HCT116 (cell line): Measurements from ENCODE around the gene KCTD15. TPM values are rescaled to one million over a fixed set of nuclear protein-coding genes. Genes with fewer than 3 reads are reported as not detected.

ENCODE experiments used
- ATAC-seq: fragments of 200-7000 bp; cut with Tn5 transposase; 2 replicates; pipeline ENCODE4 v1.9.1; 2020; ENCODE audit warnings: mild to moderate bottlenecking, moderate library complexity
- BruUV-seq: library from RNA; stranded (reverse); fragments of 400-500 nt; replicated peaks from 2 replicates; lab custom pipeline; 2021; lab: Mats Ljungman, UMichigan
- CTCF ChIA-PET: fragments of 300-600 bp; sonication (Branson Sonifier 250); formaldehyde crosslinking; loops from one replicate; lab custom pipeline; 2021; ENCODE audit warnings: antibody characterized with exemption; lab: Charles Lee
- POLR2A ChIA-PET: fragments of 300-600, 350-600 bp; sonication (Branson Sonifier 250); formaldehyde crosslinking; loops from one replicate; lab custom pipeline; 2021; ENCODE audit warnings: antibody characterized with exemption; lab: Charles Lee
- RAD21 ChIA-PET, 2 experiments: fragments of 300-600 bp; sonication (Branson Sonifier 250); formaldehyde crosslinking; loops; one replicate each; lab custom pipeline; 2023; ENCODE audit warnings: low total read pairs in 2 of 2; ENCODE audit not compliant: uncharacterized antibody in 2 of 2, unreplicated experiment in 2 of 2, low non-redundant PET in 1 of 2; lab: Charles Lee
- DNase-seq: peaks from one replicate; pipeline ENCODE4 v3.0.0-alpha.2; 2010; ENCODE audit warnings: low read depth, low spot score
- H2AFZ ChIP-seq: fragments of 200-600 bp; shearing (Covaris generic), sonication (generic); 2 replicates; pipeline ENCODE4 v1.6.1; 2017; ENCODE audit warnings: low read depth, mixed run types, mixed read lengths, antibody characterized with exemption, low read length; ENCODE audit not compliant: poor library complexity, severe bottlenecking
- H3K27ac ChIP-seq: 2 replicates; pipeline ENCODE4 v1.5.1; 2012; ENCODE audit warnings: low read depth, low read length
- H3K27me3 ChIP-seq: fragments of 200-600 bp; sonication (generic); 2 replicates; pipeline ENCODE4 v1.6.1; 2016; ENCODE audit warnings: mixed run types, low read length, mixed read lengths; ENCODE audit not compliant: insufficient read depth
- H3K36me3 ChIP-seq, 2 experiments: fragments of 200-500 bp in 1 of 2; fragments of 200-600 bp in 1 of 2; sonication (Bioruptor generic) in 1 of 2; sonication (generic) in 1 of 2; 2 replicates each; pipeline versions ENCODE4 v1.5.1 to v1.6.1; 2014 to 2016; ENCODE audit warnings: low read length in 2 of 2, inconsistent platforms in 1 of 2, mixed read lengths in 1 of 2, mixed run types in 1 of 2; ENCODE audit not compliant: insufficient read depth in 2 of 2, control insufficient read depth in 1 of 2
- H3K4me1 ChIP-seq, 2 experiments: fragments of 200-600 bp in 1 of 2; sonication (generic) in 1 of 2; 2 replicates each; pipeline versions ENCODE4 v1.5.1 to v1.6.1; 2012 to 2017; ENCODE audit warnings: low read length in 2 of 2, inconsistent platforms in 1 of 2, mild to moderate bottlenecking in 1 of 2, mixed read lengths in 1 of 2, mixed run types in 1 of 2, moderate library complexity in 1 of 2; ENCODE audit not compliant: insufficient read depth in 2 of 2, control insufficient read depth in 1 of 2
- H3K4me2 ChIP-seq: fragments of 200-600 bp; sonication (generic); 2 replicates; pipeline ENCODE4 v1.6.1; 2017; ENCODE audit warnings: mixed run types, low read length, mixed read lengths
- H3K4me3 ChIP-seq, 2 experiments: fragments of 200-600 bp in 1 of 2; sonication (generic) in 1 of 2; replicated peaks in 1 of 2; 2 replicates each; pipeline ENCODE4 v1.5.1; 2011 to 2016; ENCODE audit warnings: low read length in 2 of 2, control low read depth in 1 of 2, low read depth in 1 of 2, mild to moderate bottlenecking in 1 of 2, mixed read lengths in 1 of 2, mixed run types in 1 of 2
- H3K79me2 ChIP-seq: fragments of 200-600 bp; sonication (generic); 2 replicates; pipeline ENCODE4 v1.6.1; 2017; ENCODE audit warnings: mild to moderate bottlenecking, mixed run types, low read length, moderate library complexity, mixed read lengths; ENCODE audit not compliant: insufficient read depth
- H3K9ac ChIP-seq: fragments of 200-600 bp; sonication (generic); 2 replicates; pipeline ENCODE4 v1.6.1; 2016; ENCODE audit warnings: low read length, mixed read lengths
- H3K9me2 ChIP-seq: fragments of 200-600 bp; sonication (generic), shearing (Covaris generic); 2 replicates; pipeline ENCODE4 v1.6.1; 2017; ENCODE audit warnings: mixed run types, mild to moderate bottlenecking, moderate library complexity; ENCODE audit not compliant: insufficient read depth
- H3K9me3 ChIP-seq, 2 experiments: fragments of 200-500 bp in 1 of 2; fragments of 200-600 bp in 1 of 2; sonication (Bioruptor generic) in 1 of 2; sonication (generic) in 1 of 2; 2 replicates each; pipeline ENCODE4 v1.6.1; 2014 to 2017; ENCODE audit warnings: low read length in 2 of 2, mixed read lengths in 2 of 2, inconsistent platforms in 1 of 2, low read depth in 1 of 2, mild to moderate bottlenecking in 1 of 2, mixed run types in 1 of 2, moderate library complexity in 1 of 2; ENCODE audit not compliant: control insufficient read depth in 1 of 2, insufficient read depth in 1 of 2
- H4K20me1 ChIP-seq: fragments of 200-600 bp; sonication (generic), shearing (Covaris generic); 2 replicates; pipeline ENCODE4 v1.6.1; 2017; ENCODE audit warnings: mixed run types, mild to moderate bottlenecking, moderate library complexity; ENCODE audit not compliant: insufficient read depth
- ATF3 ChIP-seq: IDR thresholded peaks from 2 replicates; pipeline ENCODE4 v1.6.1; 2012
- CBX3 ChIP-seq: IDR thresholded peaks from 2 replicates; pipeline ENCODE4 v1.6.1; 2012; ENCODE audit warnings: low read depth
- CEBPB ChIP-seq: IDR thresholded peaks from 2 replicates; pipeline ENCODE4 v1.6.1; 2012; ENCODE audit warnings: low read depth
- ELF1 ChIP-seq: IDR thresholded peaks from 2 replicates; pipeline ENCODE4 v1.6.1; 2012; ENCODE audit warnings: low read depth, borderline replicate concordance
- EZH2phosphoT487 ChIP-seq: fragments of 200-600 bp; IDR thresholded peaks from 2 replicates; pipeline ENCODE4 v1.6.1; 2018; ENCODE audit warnings: antibody characterized with exemption, borderline replicate concordance
- FOSL1 ChIP-seq: IDR thresholded peaks from 2 replicates; pipeline ENCODE4 v1.6.1; 2012; ENCODE audit warnings: low read depth
- MAX ChIP-seq: IDR thresholded peaks from 2 replicates; pipeline ENCODE4 v1.6.1; 2012
- POLR2A ChIP-seq: IDR thresholded peaks from 2 replicates; pipeline ENCODE4 v1.7.0; 2011; ENCODE audit warnings: borderline replicate concordance; ENCODE audit not compliant: insufficient read depth, insufficient read length; ENCODE audit errors: extremely low read depth
- POLR2AphosphoS5 ChIP-seq: IDR thresholded peaks from 2 replicates; pipeline ENCODE4 v1.6.1; 2011; ENCODE audit warnings: mild to moderate bottlenecking, low read depth, low read length, moderate library complexity
- SRF ChIP-seq: IDR thresholded peaks from 2 replicates; pipeline ENCODE4 v1.6.1; 2012; ENCODE audit warnings: low read depth
- YY1 ChIP-seq: IDR thresholded peaks from 2 replicates; pipeline ENCODE4 v1.6.1; 2011; ENCODE audit warnings: low read length, low read depth, moderate library complexity, mild to moderate bottlenecking; ENCODE audit not compliant: insufficient replicate concordance; ENCODE audit errors: extremely low read depth
- ZFX ChIP-seq: fragments of 450-650 bp; IDR thresholded peaks from 2 replicates; pipeline ENCODE4 v1.6.1; 2017
- intact Hi-C: fragments of 100-400 bp; cut with micrococcal nuclease; formaldehyde crosslinking; loops from 2 replicates; pipeline ENCODE4 v1.10.0; 2022
- total RNA-seq: library from RNA; stranded (reverse); gene quantifications from one replicate; pipeline ENCODE4 v1.2.1, GENCODE V29; 2021; ENCODE audit not compliant: unreplicated experiment
- TF ChIP-seq, protein P1 (sequence below), 3 experiments: fragments of 200-600 bp in 1 of 3; sonication (generic) in 1 of 3; IDR thresholded peaks in 2 of 3; conservative IDR thresholded peaks in 1 of 3; 2 replicates each; pipeline ENCODE4 v1.5.1; 2012 to 2017; ENCODE audit warnings: low read depth in 2 of 3, low read length in 2 of 3, antibody characterized with exemption in 1 of 3, borderline replicate concordance in 1 of 3, control low read depth in 1 of 3, mild to moderate bottlenecking in 1 of 3, mixed read lengths in 1 of 3, mixed run types in 1 of 3, moderate library complexity in 1 of 3; ENCODE audit not compliant: insufficient read depth in 1 of 3
- TF ChIP-seq, protein P2 (sequence below): IDR thresholded peaks from 2 replicates; pipeline ENCODE4 v1.6.1; 2011; ENCODE audit warnings: mild to moderate bottlenecking, low read length, moderate library complexity; ENCODE audit not compliant: insufficient replicate concordance; ENCODE audit errors: extremely low read depth

The KCTD15 gene
- total RNA-seq, 1 experiment from 2014 or later: 29.2 TPM

GRCh38 chr19:33758541-33759013 is 38.1 kb upstream of the KCTD15 start:
- peaks cover 16% of the 10 kb centered on the region; the same call in 1 of the 2 replicates for H3K27me3 ChIP-seq
- ATAC-seq: no peak

More at GRCh38 chr19:33758541-33759013, 38.1 kb upstream of the KCTD15 start:
- POLR2A ChIA-PET: interaction anchor here (0.6 kb wide), 1 partner anchor 66 kb away, joined by 3 read pairs; no protein-coding TSS in a partner anchor
- no peak for DNase-seq
- Histone ChIP-seq H3K36me3 (no peaks in the 10 kb centered on the region), H4K20me1 (no peaks in the 10 kb centered on the region), H3K9me2 (no peaks in the 10 kb centered on the region), H2AFZ (no peak overlapping the region)
- RAD21 ChIA-PET: no interaction called here
- BruUV-seq: no TSS peak
- TF ChIP-seq, protein P1, sequence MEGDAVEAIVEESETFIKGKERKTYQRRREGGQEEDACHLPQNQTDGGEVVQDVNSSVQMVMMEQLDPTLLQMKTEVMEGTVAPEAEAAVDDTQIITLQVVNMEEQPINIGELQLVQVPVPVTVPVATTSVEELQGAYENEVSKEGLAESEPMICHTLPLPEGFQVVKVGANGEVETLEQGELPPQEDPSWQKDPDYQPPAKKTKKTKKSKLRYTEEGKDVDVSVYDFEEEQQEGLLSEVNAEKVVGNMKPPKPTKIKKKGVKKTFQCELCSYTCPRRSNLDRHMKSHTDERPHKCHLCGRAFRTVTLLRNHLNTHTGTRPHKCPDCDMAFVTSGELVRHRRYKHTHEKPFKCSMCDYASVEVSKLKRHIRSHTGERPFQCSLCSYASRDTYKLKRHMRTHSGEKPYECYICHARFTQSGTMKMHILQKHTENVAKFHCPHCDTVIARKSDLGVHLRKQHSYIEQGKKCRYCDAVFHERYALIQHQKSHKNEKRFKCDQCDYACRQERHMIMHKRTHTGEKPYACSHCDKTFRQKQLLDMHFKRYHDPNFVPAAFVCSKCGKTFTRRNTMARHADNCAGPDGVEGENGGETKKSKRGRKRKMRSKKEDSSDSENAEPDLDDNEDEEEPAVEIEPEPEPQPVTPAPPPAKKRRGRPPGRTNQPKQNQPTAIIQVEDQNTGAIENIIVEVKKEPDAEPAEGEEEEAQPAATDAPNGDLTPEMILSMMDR (IDR thresholded peaks at IDR 0.05 in 2 of 3, conservative IDR thresholded peaks at IDR 0.05 in 1 of 3; ENCODE audit: borderline replicate concordance in 1 of 3, insufficient read depth in 1 of 3, low read depth in 2 of 3, low read length in 2 of 3): no peak
- TF ChIP-seq CEBPB (no peak), POLR2AphosphoS5 (no peak), ATF3 (no peak), CBX3 (no peak), ZFX (no peak), ELF1 (no peak), POLR2A (no peak), YY1 (no peak), MAX (no peak), EZH2phosphoT487 (no peak), FOSL1 (no peak), SRF (no peak)
- TF ChIP-seq, protein P2, sequence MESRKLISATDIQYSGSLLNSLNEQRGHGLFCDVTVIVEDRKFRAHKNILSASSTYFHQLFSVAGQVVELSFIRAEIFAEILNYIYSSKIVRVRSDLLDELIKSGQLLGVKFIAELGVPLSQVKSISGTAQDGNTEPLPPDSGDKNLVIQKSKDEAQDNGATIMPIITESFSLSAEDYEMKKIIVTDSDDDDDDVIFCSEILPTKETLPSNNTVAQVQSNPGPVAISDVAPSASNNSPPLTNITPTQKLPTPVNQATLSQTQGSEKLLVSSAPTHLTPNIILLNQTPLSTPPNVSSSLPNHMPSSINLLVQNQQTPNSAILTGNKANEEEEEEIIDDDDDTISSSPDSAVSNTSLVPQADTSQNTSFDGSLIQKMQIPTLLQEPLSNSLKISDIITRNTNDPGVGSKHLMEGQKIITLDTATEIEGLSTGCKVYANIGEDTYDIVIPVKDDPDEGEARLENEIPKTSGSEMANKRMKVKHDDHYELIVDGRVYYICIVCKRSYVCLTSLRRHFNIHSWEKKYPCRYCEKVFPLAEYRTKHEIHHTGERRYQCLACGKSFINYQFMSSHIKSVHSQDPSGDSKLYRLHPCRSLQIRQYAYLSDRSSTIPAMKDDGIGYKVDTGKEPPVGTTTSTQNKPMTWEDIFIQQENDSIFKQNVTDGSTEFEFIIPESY: no peak
- TF ChIP-seq, all 23 proteins: peak for 0
- no peak overlapping the region for H3K4me3 ChIP-seq
- H3K4me1 ChIP-seq: peaks cover 6 to 7% of the 10 kb centered on the region in 2 experiments
- H3K79me2 ChIP-seq: no peaks in the 10 kb centered on the region
- intact Hi-C loops: no loop called here
- H3K27ac ChIP-seq: no peak overlapping the region
- CTCF ChIA-PET: interaction anchor here (0.9 kb wide), 1 partner anchor 10 kb away, joined by 3 read pairs; no protein-coding TSS in a partner anchor
- peak overlapping the region; percentile 27; the same call in 1 of the 2 replicates for H3K4me2 ChIP-seq
- no peaks in the 10 kb centered on the region for H3K9me3 ChIP-seq
- H3K9ac ChIP-seq: no peak overlapping the region
